Right ventricle myocardium inferior (tissue), 1 donor: Measurements from ENCODE around the gene MRPL42. TPM values are rescaled to one million over a fixed set of nuclear protein-coding genes. Genes with fewer than 3 reads are reported as not detected.

ENCODE experiments used
- total RNA-seq: library from RNA; stranded (reverse); fragmentation: NEBNext Ultra II Directional; extraction: Animal tissue kit (Norgen Biotek cat#: 25700); gene quantifications from one replicate; pipeline ENCODE4 v1.2.1, GENCODE V29; 2021
- donor health status: DM: no; HTN: yes; CAD: no; lungs with severe emphysema.

The MRPL42 gene
- total RNA-seq, 1 donor from 2014 or later = 41.5 TPM

Other genes with a start within 250 kb of the MRPL42 start
- 445 TPM for gene NUDT4, start 89.6 kb upstream of the MRPL42 start, total RNA-seq
- gene UBE2N, start 25.6 kb upstream of the MRPL42 start, total RNA-seq = 87.1 TPM
- 7.2 TPM for gene SOCS2, start 105.2 kb downstream of the MRPL42 start, total RNA-seq
- gene CRADD, start 209.9 kb downstream of the MRPL42 start, total RNA-seq = 40.3 TPM